ENCODE data around the gene SLC25A13. TPM values are rescaled to one million over a fixed set of nuclear protein-coding genes. Genes with fewer than 3 reads are reported as not detected.

The SLC25A13 gene
- total RNA-seq, 1 experiment from 2014 or later, result 52.5 TPM

DNA sequence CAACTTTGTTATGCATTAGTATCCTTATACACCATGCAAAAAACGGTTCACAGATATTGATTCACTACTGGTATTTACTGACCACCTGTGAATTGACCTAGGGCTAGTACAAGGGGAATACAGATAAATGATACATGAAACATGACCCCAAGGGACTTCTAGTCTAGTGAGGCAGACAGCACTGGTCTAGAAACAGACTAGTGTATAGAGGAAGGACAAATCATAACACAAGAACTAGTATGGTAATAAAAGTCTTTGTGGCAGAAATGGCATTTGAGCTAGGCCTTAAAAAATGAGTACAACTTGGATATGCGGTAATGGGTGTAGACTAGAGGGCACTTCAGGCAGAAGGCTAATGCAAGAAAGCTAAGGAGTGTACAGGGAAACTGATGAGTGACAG lies 86.6 kb downstream of the SLC25A13 start:
- Histone ChIP-seq H3K9me2 (ENCODE audit: insufficient read depth) (no peaks in the 10 kb centered on the region), H3K4me1 (replicated peaks; ENCODE audit: insufficient read depth) (no peaks in the 10 kb centered on the region), H3K27ac (no peak overlapping the region), H4K20me1 (ENCODE audit: insufficient read depth) (peaks cover 13% of the 10 kb centered on the region), H3K79me2 (ENCODE audit: low read depth) (peaks cover 12% of the 10 kb centered on the region), H3K4me2 (no peak overlapping the region), H3K36me3 (ENCODE audit: low read depth) (peaks cover 11% of the 10 kb centered on the region), H3K9me3 (ENCODE audit: insufficient read depth, low read depth) (peaks cover 4% of the 10 kb centered on the region; the same call in 1 of the 2 replicates), H3F3A (ENCODE audit: insufficient read depth, low read depth) (no peaks in the 10 kb centered on the region), H3K4me3 (no peak overlapping the region), H2AFZ (no peak overlapping the region), H3K27me3 (ENCODE audit: insufficient read depth, low read depth) (no peaks in the 10 kb centered on the region)
- no peak for DNase-seq
- BruUV-seq (replicated peaks), result no TSS peak
- no peak for TF ChIP-seq EZH2 (IDR thresholded peaks at IDR 0.05; ENCODE audit: low read depth)
- TF ChIP-seq, protein P1, sequence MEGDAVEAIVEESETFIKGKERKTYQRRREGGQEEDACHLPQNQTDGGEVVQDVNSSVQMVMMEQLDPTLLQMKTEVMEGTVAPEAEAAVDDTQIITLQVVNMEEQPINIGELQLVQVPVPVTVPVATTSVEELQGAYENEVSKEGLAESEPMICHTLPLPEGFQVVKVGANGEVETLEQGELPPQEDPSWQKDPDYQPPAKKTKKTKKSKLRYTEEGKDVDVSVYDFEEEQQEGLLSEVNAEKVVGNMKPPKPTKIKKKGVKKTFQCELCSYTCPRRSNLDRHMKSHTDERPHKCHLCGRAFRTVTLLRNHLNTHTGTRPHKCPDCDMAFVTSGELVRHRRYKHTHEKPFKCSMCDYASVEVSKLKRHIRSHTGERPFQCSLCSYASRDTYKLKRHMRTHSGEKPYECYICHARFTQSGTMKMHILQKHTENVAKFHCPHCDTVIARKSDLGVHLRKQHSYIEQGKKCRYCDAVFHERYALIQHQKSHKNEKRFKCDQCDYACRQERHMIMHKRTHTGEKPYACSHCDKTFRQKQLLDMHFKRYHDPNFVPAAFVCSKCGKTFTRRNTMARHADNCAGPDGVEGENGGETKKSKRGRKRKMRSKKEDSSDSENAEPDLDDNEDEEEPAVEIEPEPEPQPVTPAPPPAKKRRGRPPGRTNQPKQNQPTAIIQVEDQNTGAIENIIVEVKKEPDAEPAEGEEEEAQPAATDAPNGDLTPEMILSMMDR (conservative IDR thresholded peaks at IDR 0.05), result no peak
- POLR2A ChIA-PET (ENCODE audit: unreplicated experiment), result no interaction called here
- CTCF ChIA-PET, result interaction anchor here (0.7 kb wide), 1 partner anchor 829 kb away, joined by 6 read pairs; no protein-coding TSS in a partner anchor
- intact Hi-C loops (cut with micrococcal nuclease; ENCODE audit: unreplicated experiment), result no loop called here

DNA sequence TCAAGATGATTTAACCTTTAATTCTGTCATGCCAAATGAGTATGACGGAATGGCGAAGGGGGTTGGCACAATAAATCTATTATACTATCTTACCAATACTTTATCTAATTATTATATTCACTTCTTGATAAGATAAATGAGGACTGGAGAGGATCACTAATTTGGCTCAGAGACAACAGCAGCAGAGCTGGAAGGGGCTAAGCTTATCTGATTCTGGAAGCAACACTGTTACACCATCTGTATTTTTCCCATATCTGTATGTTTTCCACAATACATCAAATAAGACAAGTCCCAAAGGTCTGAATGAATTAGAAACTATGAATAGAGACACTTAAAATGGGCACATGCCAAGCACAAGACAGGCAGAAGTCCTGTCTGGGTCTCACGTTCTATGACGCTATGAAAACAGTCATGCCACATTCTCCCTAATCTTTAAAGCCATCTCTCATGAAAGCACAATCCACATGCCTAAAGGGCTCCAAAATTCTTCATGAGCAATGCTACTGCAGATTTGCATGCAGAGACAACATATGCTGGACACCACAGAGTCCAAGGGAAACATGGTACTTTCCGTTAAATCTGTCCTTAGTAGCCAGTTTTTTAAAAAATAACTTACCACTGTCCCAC lies 88.3 kb downstream of the SLC25A13 start:
- H3F3A ChIP-seq (ENCODE audit: insufficient read depth, low read depth), result no peaks in the 10 kb centered on the region
- H3K9me3 ChIP-seq (ENCODE audit: insufficient read depth, low read depth), result peaks cover 4% of the 10 kb centered on the region; the same call in 1 of the 2 replicates
- no peak overlapping the region for H3K4me2 ChIP-seq
- no peaks in the 10 kb centered on the region for H3K27me3 ChIP-seq (ENCODE audit: insufficient read depth, low read depth)
- TF ChIP-seq, protein P1 (conservative IDR thresholded peaks at IDR 0.05), result no peak
- TF ChIP-seq EZH2 (IDR thresholded peaks at IDR 0.05; ENCODE audit: low read depth), result no peak
- H3K4me3 ChIP-seq, result no peak overlapping the region
- no peaks in the 10 kb centered on the region for H3K4me1 ChIP-seq (replicated peaks; ENCODE audit: insufficient read depth)
- H3K9me2 ChIP-seq (ENCODE audit: insufficient read depth), result no peaks in the 10 kb centered on the region
- DNase-seq, result no peak
- no peak overlapping the region for H2AFZ ChIP-seq
- CTCF ChIA-PET, result no interaction called here
- no TSS peak for BruUV-seq (replicated peaks)
- H3K36me3 ChIP-seq (ENCODE audit: low read depth), result peaks cover 17% of the 10 kb centered on the region; the same call in 1 of the 2 replicates
- H4K20me1 ChIP-seq (ENCODE audit: insufficient read depth), result peaks cover 13% of the 10 kb centered on the region
- H3K79me2 ChIP-seq (ENCODE audit: low read depth), result peaks cover 17% of the 10 kb centered on the region
- intact Hi-C loops (cut with micrococcal nuclease; ENCODE audit: unreplicated experiment), result no loop called here
- H3K27ac ChIP-seq, result no peak overlapping the region
- POLR2A ChIA-PET (ENCODE audit: unreplicated experiment), result no interaction called here

DNA sequence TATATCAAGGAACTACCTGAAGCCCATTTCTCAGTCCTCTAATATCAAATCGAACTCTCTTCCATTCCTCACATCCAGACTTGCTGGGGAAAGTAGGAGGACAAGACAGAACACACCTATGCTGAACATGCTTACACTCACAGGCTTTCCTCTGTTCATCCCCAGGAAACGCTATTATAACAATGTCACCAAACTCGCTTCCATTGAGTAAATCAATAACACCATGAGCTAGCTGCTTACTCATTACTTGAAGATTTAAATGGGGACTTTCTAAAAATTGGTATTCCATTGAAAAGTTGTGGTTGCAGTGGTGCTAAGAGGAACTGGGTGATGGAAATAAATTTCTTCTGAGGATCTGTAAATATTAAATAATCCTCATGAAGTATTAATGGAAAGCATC lies 88.8 kb downstream of the SLC25A13 start:
- H3K4me2 ChIP-seq, result no peak overlapping the region
- ChIA-PET CTCF (no interaction called here), POLR2A (ENCODE audit: unreplicated experiment) (interaction anchor here (0.7 kb wide), 1 partner anchor 54 kb away, joined by 7 read pairs; no protein-coding TSS in a partner anchor)
- no peaks in the 10 kb centered on the region for H3K4me1 ChIP-seq (replicated peaks; ENCODE audit: insufficient read depth)
- H4K20me1 ChIP-seq (ENCODE audit: insufficient read depth), result peaks cover 13% of the 10 kb centered on the region
- peaks cover 17% of the 10 kb centered on the region; the same call in 1 of the 2 replicates for H3K36me3 ChIP-seq (ENCODE audit: low read depth)
- no peak for DNase-seq
- no peaks in the 10 kb centered on the region for H3F3A ChIP-seq (ENCODE audit: insufficient read depth, low read depth)
- peaks cover 4% of the 10 kb centered on the region; the same call in 1 of the 2 replicates for H3K9me3 ChIP-seq (ENCODE audit: insufficient read depth, low read depth)
- peaks cover 17% of the 10 kb centered on the region for H3K79me2 ChIP-seq (ENCODE audit: low read depth)
- no peaks in the 10 kb centered on the region for H3K27me3 ChIP-seq (ENCODE audit: insufficient read depth, low read depth)
- H3K4me3 ChIP-seq, result no peak overlapping the region
- BruUV-seq (replicated peaks), result no TSS peak
- no peak overlapping the region for H3K27ac ChIP-seq
- H2AFZ ChIP-seq, result no peak overlapping the region
- intact Hi-C loops (cut with micrococcal nuclease; ENCODE audit: unreplicated experiment), result no loop called here
- no peak for TF ChIP-seq EZH2 (IDR thresholded peaks at IDR 0.05; ENCODE audit: low read depth)
- TF ChIP-seq, protein P1 (conservative IDR thresholded peaks at IDR 0.05), result no peak
- H3K9me2 ChIP-seq (ENCODE audit: insufficient read depth), result no peaks in the 10 kb centered on the region

Data from PC-9 (cell line).